ENCODE results near the gene KCNG2.
A peak's percentile ranks its signal among the peaks of the same experiment; 100 is the strongest.

Gene KCNG2

DNA sequence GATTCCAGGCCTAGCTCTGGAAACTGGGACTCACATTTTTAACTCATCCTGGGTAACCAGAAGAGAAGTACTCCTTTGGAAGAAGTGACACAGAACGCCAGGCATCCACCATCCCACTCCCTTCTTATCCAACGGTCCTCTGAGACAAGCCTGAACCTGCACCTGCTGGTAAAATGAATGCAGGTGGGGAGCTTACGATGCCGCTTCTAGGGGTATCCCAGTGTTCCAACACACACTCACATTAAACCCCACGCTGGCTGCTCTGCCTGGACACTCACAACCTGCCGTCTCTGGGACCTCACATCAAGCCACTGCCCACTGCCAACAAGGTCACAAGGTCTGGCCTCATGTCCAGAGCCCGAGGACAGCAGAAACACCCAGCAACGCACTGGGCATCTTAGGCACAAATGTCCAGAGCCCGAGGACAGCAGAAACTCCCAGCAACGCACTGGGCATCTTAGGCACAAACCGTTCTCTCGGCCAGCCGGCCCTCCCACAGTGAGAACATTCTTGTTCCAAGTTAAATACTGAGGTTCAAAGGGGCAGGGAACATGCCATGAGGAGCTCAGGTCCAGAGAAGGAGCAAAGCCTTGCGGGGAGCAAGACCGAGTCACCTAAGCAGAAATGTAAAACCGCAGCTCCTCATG is 143.9 kb downstream of the KCNG2 start:
- no peak for DNase-seq
- no peak overlapping the region for H3K27ac ChIP-seq (ENCODE audit: low read depth, low read length)
- H3K18ac ChIP-seq (ENCODE audit: low read length): no peak overlapping the region
- no peak overlapping the region for H2BK12ac ChIP-seq (ENCODE audit: low read length)
- no CpG with 5 or more reads among the region's 16 CpGs for WGBS (ENCODE audit: extremely low coverage, insufficient coverage, insufficient read length)
- no peak overlapping the region for H3K23ac ChIP-seq (ENCODE audit: low read length)
- H3K9me3 ChIP-seq (ENCODE audit: insufficient read depth, low read depth, low read length): peaks cover 1% of the 10 kb centered on the region
- H3K27me3 ChIP-seq (ENCODE audit: insufficient read depth, low read length): no peaks in the 10 kb centered on the region
- no peak overlapping the region for H2BK5ac ChIP-seq (ENCODE audit: low read depth, low read length, poor library complexity)
- no peak overlapping the region for H2AK5ac ChIP-seq (ENCODE audit: low read length)
- no peak overlapping the region for H3K4ac ChIP-seq (ENCODE audit: low read depth, low read length)
- no peak overlapping the region for H4K8ac ChIP-seq (ENCODE audit: low read depth, low read length)
- no peak overlapping the region for H4K12ac ChIP-seq (ENCODE audit: low read depth, low read length)
- H3K9ac ChIP-seq (ENCODE audit: low read length): no peak overlapping the region
- H2BK120ac ChIP-seq (ENCODE audit: insufficient read depth, low read length, poor library complexity): no peak overlapping the region
- no peaks in the 10 kb centered on the region for H3K79me1 ChIP-seq (ENCODE audit: low read length)
- no peak overlapping the region for H4K91ac ChIP-seq (ENCODE audit: low read depth, low read length)
- peaks cover 18% of the 10 kb centered on the region in 2 experiments for H3K36me3 ChIP-seq (ENCODE audit: control insufficient read depth in 1 of 2, insufficient read depth in 2 of 2, low read length in 2 of 2)
- H3K79me2 ChIP-seq (ENCODE audit: control insufficient read depth, insufficient read depth, low read length, poor library complexity): no peaks in the 10 kb centered on the region
- H3K4me3 ChIP-seq (ENCODE audit: low read depth, low read length): no peak overlapping the region
- no peak overlapping the region for H3K14ac ChIP-seq (ENCODE audit: low read length)
- H2AFZ ChIP-seq (ENCODE audit: insufficient read depth, low read length, poor library complexity): no peak overlapping the region
- no peak overlapping the region for H3K4me2 ChIP-seq (ENCODE audit: low read length)
- H3K4me1 ChIP-seq (ENCODE audit: control insufficient read depth in 1 of 2, insufficient read depth in 2 of 2, low read length in 2 of 2): no peaks in the 10 kb centered on the region

DNA sequence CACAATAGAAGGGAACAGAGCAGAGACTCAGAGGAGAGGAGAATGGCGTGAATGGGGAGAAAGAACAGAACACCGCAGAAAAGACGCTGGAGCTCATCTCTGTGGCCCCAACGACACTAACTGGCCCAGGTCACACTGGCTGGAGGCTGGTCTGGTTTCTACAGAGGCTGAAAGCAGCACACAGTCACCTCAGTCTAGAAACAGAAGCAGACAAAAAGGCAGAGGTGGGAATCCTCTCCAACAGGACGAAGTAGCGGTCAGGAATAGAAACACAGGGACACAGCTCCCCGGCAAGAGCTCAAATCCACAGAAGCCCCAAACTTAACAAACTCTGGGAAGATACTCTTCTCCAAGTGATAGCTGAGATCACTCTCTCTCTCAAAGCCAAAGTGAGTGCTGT is 144.5 kb downstream of the KCNG2 start:
- Histone ChIP-seq H3K27ac (ENCODE audit: low read depth, low read length) (no peak overlapping the region), H3K4ac (ENCODE audit: low read depth, low read length) (no peak overlapping the region), H3K14ac (ENCODE audit: low read length) (no peak overlapping the region), H3K23ac (ENCODE audit: low read length) (no peak overlapping the region), H2BK120ac (ENCODE audit: insufficient read depth, low read length, poor library complexity) (no peak overlapping the region), H3K18ac (ENCODE audit: low read length) (no peak overlapping the region), H2BK12ac (ENCODE audit: low read length) (no peak overlapping the region), H3K9me3 (ENCODE audit: insufficient read depth, low read depth, low read length) (peaks cover 1% of the 10 kb centered on the region), H3K4me3 (ENCODE audit: low read depth, low read length) (no peak overlapping the region), H3K79me1 (ENCODE audit: low read length) (no peaks in the 10 kb centered on the region), H4K12ac (ENCODE audit: low read depth, low read length) (no peak overlapping the region), H2BK5ac (ENCODE audit: low read depth, low read length, poor library complexity) (no peak overlapping the region), H3K4me1 (ENCODE audit: control insufficient read depth in 1 of 2, insufficient read depth in 2 of 2, low read length in 2 of 2) (no peaks in the 10 kb centered on the region), H3K9ac (ENCODE audit: low read length) (no peak overlapping the region), H3K79me2 (ENCODE audit: control insufficient read depth, insufficient read depth, low read length, poor library complexity) (no peaks in the 10 kb centered on the region), H2AFZ (ENCODE audit: insufficient read depth, low read length, poor library complexity) (no peak overlapping the region), H4K8ac (ENCODE audit: low read depth, low read length) (no peak overlapping the region), H3K36me3 (ENCODE audit: control insufficient read depth in 1 of 2, insufficient read depth in 2 of 2, low read length in 2 of 2) (peaks cover 16 to 18% of the 10 kb centered on the region in 2 experiments), H4K91ac (ENCODE audit: low read depth, low read length) (no peak overlapping the region), H3K27me3 (ENCODE audit: insufficient read depth, low read length) (no peaks in the 10 kb centered on the region), H3K4me2 (ENCODE audit: low read length) (no peak overlapping the region), H2AK5ac (ENCODE audit: low read length) (no peak overlapping the region)
- DNase-seq: no peak
- no CpG with 5 or more reads among the region's 7 CpGs for WGBS (ENCODE audit: extremely low coverage, insufficient coverage, insufficient read length)

DNA sequence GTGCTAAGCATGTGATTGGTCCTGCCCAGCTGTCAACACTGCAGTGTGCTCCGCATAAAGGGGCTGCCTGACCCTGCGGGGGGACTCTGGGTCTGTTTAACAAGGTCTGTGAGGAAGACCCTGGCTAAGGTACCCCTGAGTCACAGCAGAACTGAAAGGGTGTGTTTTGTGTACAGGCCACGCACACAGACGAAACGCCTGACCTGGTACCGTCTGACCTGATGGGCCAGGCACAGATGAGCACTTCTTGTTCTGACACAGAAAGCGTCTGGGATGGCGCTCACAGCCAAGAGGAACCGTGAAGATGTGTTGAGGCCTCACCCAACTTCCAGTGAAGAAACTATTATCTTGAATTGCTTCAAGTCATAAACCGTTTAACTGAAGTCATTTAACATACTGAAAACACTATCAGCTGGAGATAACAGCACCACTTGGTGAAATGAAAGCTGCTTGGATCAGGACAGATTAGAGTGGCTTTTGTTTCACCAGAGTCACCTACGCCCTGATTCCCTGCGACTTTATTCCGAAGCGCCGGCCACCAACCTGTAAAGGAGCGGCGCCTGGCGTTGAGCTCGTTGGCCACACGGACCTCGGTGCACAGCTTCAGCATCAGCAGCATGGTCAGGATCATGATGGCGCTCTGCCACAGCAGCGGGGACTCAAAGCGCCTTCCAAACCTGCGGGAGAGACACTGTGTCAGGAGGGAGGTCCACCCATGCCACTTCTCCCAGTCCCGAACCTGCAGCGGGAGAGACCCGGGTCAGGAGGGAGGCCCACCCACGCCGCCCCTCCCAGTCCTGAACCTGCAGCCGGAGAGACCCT is 145.3 kb downstream of the KCNG2 start:
- H2AK5ac ChIP-seq (ENCODE audit: low read length): no peak overlapping the region
- H3K9ac ChIP-seq (ENCODE audit: low read length): no peak overlapping the region
- H3K4me1 ChIP-seq (ENCODE audit: control insufficient read depth in 1 of 2, insufficient read depth in 2 of 2, low read length in 2 of 2): no peaks in the 10 kb centered on the region
- H4K91ac ChIP-seq (ENCODE audit: low read depth, low read length): no peak overlapping the region
- H3K36me3 ChIP-seq (ENCODE audit: control insufficient read depth in 1 of 2, insufficient read depth in 2 of 2, low read length in 2 of 2): peaks cover 18 to 19% of the 10 kb centered on the region in 2 experiments
- H3K9me3 ChIP-seq (ENCODE audit: insufficient read depth, low read depth, low read length): peaks cover 1% of the 10 kb centered on the region
- no peak overlapping the region for H4K8ac ChIP-seq (ENCODE audit: low read depth, low read length)
- no peak overlapping the region for H3K4me3 ChIP-seq (ENCODE audit: low read depth, low read length)
- no peak for DNase-seq
- no peak overlapping the region for H3K23ac ChIP-seq (ENCODE audit: low read length)
- H2AFZ ChIP-seq (ENCODE audit: insufficient read depth, low read length, poor library complexity): no peak overlapping the region
- WGBS (ENCODE audit: extremely low coverage, insufficient coverage, insufficient read length): no CpG with 5 or more reads among the region's 31 CpGs
- no peak overlapping the region for H2BK12ac ChIP-seq (ENCODE audit: low read length)
- H3K4ac ChIP-seq (ENCODE audit: low read depth, low read length): no peak overlapping the region
- no peaks in the 10 kb centered on the region for H3K27me3 ChIP-seq (ENCODE audit: insufficient read depth, low read length)
- no peak overlapping the region for H2BK120ac ChIP-seq (ENCODE audit: insufficient read depth, low read length, poor library complexity)
- H4K12ac ChIP-seq (ENCODE audit: low read depth, low read length): no peak overlapping the region
- no peak overlapping the region for H3K27ac ChIP-seq (ENCODE audit: low read depth, low read length)
- H3K14ac ChIP-seq (ENCODE audit: low read length): no peak overlapping the region
- no peak overlapping the region for H3K18ac ChIP-seq (ENCODE audit: low read length)
- H2BK5ac ChIP-seq (ENCODE audit: low read depth, low read length, poor library complexity): no peak overlapping the region
- H3K79me1 ChIP-seq (ENCODE audit: low read length): no peaks in the 10 kb centered on the region
- no peaks in the 10 kb centered on the region for H3K79me2 ChIP-seq (ENCODE audit: control insufficient read depth, insufficient read depth, low read length, poor library complexity)
- no peak overlapping the region for H3K4me2 ChIP-seq (ENCODE audit: low read length)

DNA sequence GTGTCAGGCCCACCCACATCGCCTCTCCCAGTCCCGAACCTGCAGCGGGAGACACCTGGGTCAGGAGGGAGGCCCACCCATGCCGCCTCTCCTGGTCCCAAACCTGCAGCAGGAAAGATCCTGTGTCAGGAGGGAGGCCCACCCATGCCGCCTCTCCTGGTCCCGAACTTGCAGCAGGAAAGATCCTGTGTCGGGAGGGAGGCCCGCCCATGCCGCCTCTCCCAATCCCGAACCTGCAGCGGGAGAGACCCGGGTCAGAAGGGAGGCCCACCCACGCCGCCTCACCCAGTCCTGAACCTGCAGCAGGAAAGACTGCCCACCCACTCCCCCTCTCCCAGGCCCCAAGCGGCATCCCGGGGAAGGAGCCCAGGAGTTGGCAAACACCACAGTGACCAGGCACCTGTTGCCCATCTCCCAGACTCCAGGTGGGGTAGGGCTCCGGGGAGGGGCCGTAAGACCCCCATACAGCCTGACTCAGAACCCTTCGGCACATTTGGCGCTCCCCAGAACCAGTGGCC is 145.9 kb downstream of the KCNG2 start:
- Histone ChIP-seq H3K4me3 (ENCODE audit: low read depth, low read length) (no peak overlapping the region), H3K4me1 (ENCODE audit: control insufficient read depth in 1 of 2, insufficient read depth in 2 of 2, low read length in 2 of 2) (no peaks in the 10 kb centered on the region), H3K79me1 (ENCODE audit: low read length) (no peaks in the 10 kb centered on the region), H3K23ac (ENCODE audit: low read length) (no peak overlapping the region), H4K12ac (ENCODE audit: low read depth, low read length) (no peak overlapping the region), H3K27me3 (ENCODE audit: insufficient read depth, low read length) (no peaks in the 10 kb centered on the region), H3K36me3 (ENCODE audit: control insufficient read depth in 1 of 2, insufficient read depth in 2 of 2, low read length in 2 of 2) (peaks cover 19 to 20% of the 10 kb centered on the region in 2 experiments), H2BK5ac (ENCODE audit: low read depth, low read length, poor library complexity) (no peak overlapping the region), H3K79me2 (ENCODE audit: control insufficient read depth, insufficient read depth, low read length, poor library complexity) (no peaks in the 10 kb centered on the region), H2AK5ac (ENCODE audit: low read length) (no peak overlapping the region), H3K9ac (ENCODE audit: low read length) (no peak overlapping the region), H2BK12ac (ENCODE audit: low read length) (no peak overlapping the region), H2AFZ (ENCODE audit: insufficient read depth, low read length, poor library complexity) (no peak overlapping the region), H3K14ac (ENCODE audit: low read length) (no peak overlapping the region), H3K4me2 (ENCODE audit: low read length) (no peak overlapping the region), H3K18ac (ENCODE audit: low read length) (peak overlapping the region; percentile 3), H4K8ac (ENCODE audit: low read depth, low read length) (no peak overlapping the region), H3K9me3 (ENCODE audit: insufficient read depth, low read depth, low read length) (peaks cover 1% of the 10 kb centered on the region), H2BK120ac (ENCODE audit: insufficient read depth, low read length, poor library complexity) (no peak overlapping the region), H4K91ac (ENCODE audit: low read depth, low read length) (no peak overlapping the region), H3K27ac (ENCODE audit: low read depth, low read length) (no peak overlapping the region), H3K4ac (ENCODE audit: low read depth, low read length) (no peak overlapping the region)
- no CpG with 5 or more reads among the region's 20 CpGs for WGBS (ENCODE audit: extremely low coverage, insufficient coverage, insufficient read length)
- DNase-seq: no peak

Measured in trophoblast cell (in vitro differentiated cells and primary cell).